Mesendoderm (in vitro differentiated cells): ENCODE measurements around the gene PRM3.

Experiments
- DNase-seq: peaks from one replicate; pipeline ENCODE4 v3.0.0; 2013
- H2AK5ac ChIP-seq: 2 replicates; pipeline ENCODE4 v1.6.1; 2013; ENCODE audit warnings: low read length, inconsistent platforms
- H2BK120ac ChIP-seq: 2 replicates; pipeline ENCODE4 v1.6.1; 2013; ENCODE audit warnings: low read depth, mild to moderate bottlenecking, low read length, moderate library complexity, mixed read lengths
- H2BK15ac ChIP-seq: replicated peaks from 2 replicates; pipeline ENCODE4 v1.6.1; 2013; ENCODE audit warnings: low read depth, mild to moderate bottlenecking, moderate library complexity
- H2BK5ac ChIP-seq: 2 replicates; pipeline ENCODE4 v1.6.1; 2013; ENCODE audit warnings: low read length, inconsistent platforms
- H3K18ac ChIP-seq: 2 replicates; pipeline ENCODE4 v1.6.1; 2013; ENCODE audit warnings: mild to moderate bottlenecking, low read length, mixed read lengths
- H3K23ac ChIP-seq: one replicate; pipeline ENCODE4 v1.6.1; 2013; ENCODE audit warnings: low read length
- H3K27ac ChIP-seq: 2 replicates; pipeline ENCODE4 v1.5.1; 2013; ENCODE audit warnings: low read depth, mild to moderate bottlenecking, inconsistent platforms, low read length, moderate library complexity
- H3K27me3 ChIP-seq: 2 replicates; pipeline ENCODE4 v1.6.1; 2013; ENCODE audit warnings: low read length, control low read depth, mild to moderate bottlenecking, inconsistent platforms; ENCODE audit not compliant: insufficient read depth, poor library complexity
- H3K36me3 ChIP-seq: 2 replicates; pipeline ENCODE4 v1.6.1; 2013; ENCODE audit warnings: low read length, inconsistent platforms; ENCODE audit not compliant: control insufficient read depth, insufficient read depth
- H3K4ac ChIP-seq: one replicate; pipeline ENCODE4 v1.6.1; 2013; ENCODE audit warnings: low read depth, mild to moderate bottlenecking, low read length, moderate library complexity
- H3K4me1 ChIP-seq: 2 replicates; pipeline ENCODE4 v1.6.1; 2013; ENCODE audit warnings: low read depth, low read length, inconsistent platforms; ENCODE audit not compliant: control insufficient read depth
- H3K4me2 ChIP-seq: 2 replicates; pipeline ENCODE4 v1.6.1; 2013; ENCODE audit warnings: low read length
- H3K4me3 ChIP-seq: 2 replicates; pipeline ENCODE4 v1.5.1; 2013; ENCODE audit warnings: mild to moderate bottlenecking, low read length
- H3K56ac ChIP-seq: one replicate; pipeline ENCODE4 v1.6.1; 2013; ENCODE audit warnings: low read length
- H3K79me1 ChIP-seq: 2 replicates; pipeline ENCODE4 v1.6.1; 2013; ENCODE audit warnings: low read length, inconsistent platforms
- H3K79me2 ChIP-seq: 2 replicates; pipeline ENCODE4 v1.6.1; 2013; ENCODE audit warnings: mild to moderate bottlenecking, low read length; ENCODE audit not compliant: control insufficient read depth, insufficient read depth
- H3K9ac ChIP-seq: 2 replicates; pipeline ENCODE4 v1.6.1; 2013; ENCODE audit warnings: low read length, inconsistent platforms
- H4K5ac ChIP-seq: one replicate; pipeline ENCODE4 v1.6.1; 2013; ENCODE audit warnings: low read length
- H4K8ac ChIP-seq: one replicate; pipeline ENCODE4 v1.6.1; 2013; ENCODE audit warnings: low read depth, mild to moderate bottlenecking, control low read depth, low read length, moderate library complexity
- WGBS: extraction: QIAGEN DNeasy Blood & Tissue Kit; methylation state at CpG from one replicate; pipeline ENCODE4 v1.1.7; 2013; ENCODE audit warnings: low lambda C conversion rate, missing lambda C conversion rate; ENCODE audit not compliant: insufficient coverage; ENCODE audit errors: extremely low coverage; 5-methylcytosine and 5-hydroxymethylcytosine counted together

Gene PRM3

GRCh38 chr16:11270602-11271162, 2.7 kb downstream of the PRM3 start:
- no peak overlapping the region for H3K27ac ChIP-seq
- no peaks in the 10 kb centered on the region for H3K36me3 ChIP-seq
- no peak overlapping the region for H4K5ac ChIP-seq
- no peaks in the 10 kb centered on the region for H3K79me1 ChIP-seq
- no peak overlapping the region for H3K56ac ChIP-seq
- no CpG with 5 or more reads among the region's 2 CpGs for WGBS
- no peak overlapping the region for H3K4me3 ChIP-seq
- no peak overlapping the region for H3K18ac ChIP-seq
- no peak overlapping the region for H2BK120ac ChIP-seq
- H3K27me3 ChIP-seq = no peaks in the 10 kb centered on the region
- H3K23ac ChIP-seq = no peak overlapping the region
- no peak overlapping the region for H2BK5ac ChIP-seq
- no peak overlapping the region for H4K8ac ChIP-seq
- peaks cover 2% of the 10 kb centered on the region for H3K4me1 ChIP-seq
- no peaks in the 10 kb centered on the region for H3K79me2 ChIP-seq
- DNase-seq = no peak
- no peak overlapping the region for H3K4ac ChIP-seq
- no peak overlapping the region for H3K9ac ChIP-seq
- H3K4me2 ChIP-seq = no peak overlapping the region
- no peak overlapping the region for H2BK15ac ChIP-seq
- H2AK5ac ChIP-seq = no peak overlapping the region

- no peak within 1 kb of the TSS for H3K4me3 ChIP-seq
- no peaks in the 10 kb centered on the region for H3K79me1 ChIP-seq
- H2BK5ac ChIP-seq = no peak within 1 kb of the TSS
- no peak within 1 kb of the TSS for H3K4me2 ChIP-seq
- H3K4ac ChIP-seq = no peak within 1 kb of the TSS
- H3K56ac ChIP-seq = no peak within 1 kb of the TSS
- no peak within 1 kb of the TSS for H4K8ac ChIP-seq
- no peak within 1 kb of the TSS for H2BK15ac ChIP-seq
- H3K23ac ChIP-seq = no peak within 1 kb of the TSS
- no peak within 1 kb of the TSS for H2AK5ac ChIP-seq
- no peaks in the 10 kb centered on the region for H3K36me3 ChIP-seq
- no peaks in the 10 kb centered on the region for H3K79me2 ChIP-seq
- no peak within 1 kb of the TSS for H3K27ac ChIP-seq
- no peaks in the 10 kb centered on the region for H3K27me3 ChIP-seq
- no peak within 1 kb of the TSS for H2BK120ac ChIP-seq
- no CpG with 5 or more reads among the region's 11 CpGs for WGBS
- no peak within 1 kb of the TSS for H4K5ac ChIP-seq
- DNase-seq = no peak
- peaks cover under 1% of the 10 kb centered on the region for H3K4me1 ChIP-seq
- no peak within 1 kb of the TSS for H3K9ac ChIP-seq
- H3K18ac ChIP-seq = no peak within 1 kb of the TSS
Observed at GRCh38 chr16:11268921-11269375, 4.5 kb downstream of the PRM3 start, which contains the start of gene TNP2. TNP2 (minus strand) TSS chr16:11269325; CDS start chr16:11269262, 63 bp downstream.

- Histone ChIP-seq H3K79me2 (no peaks in the 10 kb centered on the region), H3K36me3 (no peaks in the 10 kb centered on the region), H2BK15ac (no peak overlapping the region), H3K79me1 (no peaks in the 10 kb centered on the region), H3K4me1 (no peaks in the 10 kb centered on the region), H4K5ac (no peak overlapping the region), H3K23ac (no peak overlapping the region), H3K27me3 (no peaks in the 10 kb centered on the region), H3K9ac (no peak overlapping the region), H3K56ac (no peak overlapping the region), H3K4ac (no peak overlapping the region), H2BK5ac (no peak overlapping the region), H3K18ac (no peak overlapping the region), H2AK5ac (no peak overlapping the region), H3K4me3 (no peak overlapping the region), H3K4me2 (no peak overlapping the region), H2BK120ac (no peak overlapping the region), H3K27ac (no peak overlapping the region), H4K8ac (no peak overlapping the region)
- no peak for DNase-seq
- no CpG with 5 or more reads among the region's 7 CpGs for WGBS
Observed at GRCh38 chr16:11265124-11265523, 8.3 kb downstream of the PRM3 start.

GRCh38 chr16:11264155-11264832, 9.1 kb downstream of the PRM3 start:
- H3K79me1 ChIP-seq = no peaks in the 10 kb centered on the region
- H3K9ac ChIP-seq = no peak overlapping the region
- H3K4ac ChIP-seq = no peak overlapping the region
- no peak overlapping the region for H3K18ac ChIP-seq
- no CpG with 5 or more reads among the region's 9 CpGs for WGBS
- H3K23ac ChIP-seq = no peak overlapping the region
- no peak overlapping the region for H3K4me3 ChIP-seq
- no peak overlapping the region for H2BK15ac ChIP-seq
- no peak overlapping the region for H2BK5ac ChIP-seq
- H3K36me3 ChIP-seq = no peaks in the 10 kb centered on the region
- no peak overlapping the region for H2AK5ac ChIP-seq
- no peak overlapping the region for H3K4me2 ChIP-seq
- no peaks in the 10 kb centered on the region for H3K79me2 ChIP-seq
- no peak for DNase-seq
- H3K27me3 ChIP-seq = no peaks in the 10 kb centered on the region
- H3K56ac ChIP-seq = no peak overlapping the region
- H4K8ac ChIP-seq = no peak overlapping the region
- no peak overlapping the region for H4K5ac ChIP-seq
- H2BK120ac ChIP-seq = no peak overlapping the region
- no peaks in the 10 kb centered on the region for H3K4me1 ChIP-seq
- no peak overlapping the region for H3K27ac ChIP-seq

GRCh38 chr16:11263737-11264136, 9.7 kb downstream of the PRM3 start:
- no peaks in the 10 kb centered on the region for H3K79me1 ChIP-seq
- H3K79me2 ChIP-seq = no peaks in the 10 kb centered on the region
- no peak overlapping the region for H2BK5ac ChIP-seq
- H4K5ac ChIP-seq = no peak overlapping the region
- no peak overlapping the region for H2BK15ac ChIP-seq
- no peak overlapping the region for H2AK5ac ChIP-seq
- H3K23ac ChIP-seq = no peak overlapping the region
- H3K4me1 ChIP-seq = no peaks in the 10 kb centered on the region
- H2BK120ac ChIP-seq = no peak overlapping the region
- WGBS = no CpG with 5 or more reads among the region's 4 CpGs
- DNase-seq = no peak
- no peaks in the 10 kb centered on the region for H3K27me3 ChIP-seq
- no peak overlapping the region for H3K4me3 ChIP-seq
- no peak overlapping the region for H4K8ac ChIP-seq
- H3K9ac ChIP-seq = no peak overlapping the region
- H3K36me3 ChIP-seq = no peaks in the 10 kb centered on the region
- H3K27ac ChIP-seq = no peak overlapping the region
- H3K56ac ChIP-seq = no peak overlapping the region
- H3K18ac ChIP-seq = no peak overlapping the region
- no peak overlapping the region for H3K4me2 ChIP-seq
- H3K4ac ChIP-seq = no peak overlapping the region
